Heart left ventricle (tissue), 16 donors: Measurements from ENCODE around the gene ARHGAP26. TPM values are rescaled to one million over a fixed set of nuclear protein-coding genes. Genes with fewer than 3 reads are reported as not detected.

Experiments used
- ATAC-seq, 4 donors: fragments of 200-7000 bp; cut with Tn5 transposase; one replicate each; pipeline ENCODE4 v1.9.1; 2020 to 2022; ENCODE audit warnings: moderate library complexity in 4 of 4, mild to moderate bottlenecking in 3 of 4, moderate number of reproducible peaks in 1 of 4
- DNase-seq, 5 donors: peaks; one replicate each; pipeline ENCODE4 v3.0.0-alpha.2; 2020
- H3K27ac ChIP-seq, 12 donors: fragments of 200-600 bp; sonication (generic) in 4 of 12; one replicate each; pipeline versions ENCODE4 v1.5.0 to v1.8.0; 2016 to 2022; ENCODE audit warnings: mild to moderate bottlenecking in 2 of 12
- H3K27me3 ChIP-seq, 9 donors: fragments of 200-600 bp; sonication (generic) in 2 of 9; one replicate each; pipeline versions ENCODE4 v1.5.1 to v1.8.0; 2016 to 2022; ENCODE audit warnings: mild to moderate bottlenecking in 3 of 9
- H3K36me3 ChIP-seq, 9 donors: fragments of 200-600 bp; sonication (generic) in 2 of 9; one replicate each; pipeline versions ENCODE4 v1.5.0 to v1.8.0; 2018 to 2022; ENCODE audit warnings: mild to moderate bottlenecking in 2 of 9
- H3K4me1 ChIP-seq, 12 donors: fragments of 200-600 bp; sonication (generic) in 4 of 12; one replicate each; pipeline versions ENCODE4 v1.5.0 to v1.8.0; 2016 to 2022; ENCODE audit warnings: mild to moderate bottlenecking in 3 of 12
- H3K4me3 ChIP-seq, 12 donors: fragments of 200-600 bp; sonication (generic) in 4 of 12; one replicate each; pipeline versions ENCODE4 v1.5.0 to v1.8.0; 2017 to 2022; ENCODE audit warnings: mild to moderate bottlenecking in 9 of 12, moderate library complexity in 4 of 12
- H3K9me3 ChIP-seq, 12 donors: fragments of 200-600 bp; sonication (generic) in 4 of 12; one replicate each; pipeline versions ENCODE4 v1.5.0 to v1.8.0; 2016 to 2022; ENCODE audit warnings: mild to moderate bottlenecking in 1 of 12
- POLR2A ChIP-seq, 2 donors: fragments of 450-650 bp; IDR thresholded peaks; one replicate each; pipeline ENCODE4 v1.6.1; 2017; ENCODE audit warnings: antibody characterized with exemption in 2 of 2, mild to moderate bottlenecking in 2 of 2, moderate library complexity in 2 of 2
- WGBS, 4 donors: extraction: QIAGEN DNeasy Blood & Tissue Kit in 2 of 4; methylation state at CpG; one replicate each; pipeline versions ENCODE4 v1.1.5 to v1.1.7; 2013 to 2018; 5-methylcytosine and 5-hydroxymethylcytosine counted together
- intact Hi-C, 10 donors: fragments of 100-400 bp; cut with DNase I; formaldehyde crosslinking; loops; one replicate each; pipeline versions ENCODE4 v1.11.1 to v1.14.2; 2022
- polyA plus RNA-seq, 2 donors: library from polyadenylated mRNA; stranded (reverse); fragments of 200-250 nt; gene quantifications; one replicate each; pipeline ENCODE4 v1.2.3, GENCODE V29; 2013
- total RNA-seq, 9 donors: library from RNA; depleted of rRNA in 2 of 9; stranded (reverse); fragments of >200 nt in 2 of 9; fragmentation: NEBNext Ultra II Directional in 3 of 9; extraction: Animal tissue kit (Norgen Biotek cat#: 25700) in 3 of 9; gene quantifications; one replicate each; pipeline versions ENCODE4 v1.1.0 to v1.2.4, GENCODE V29; 2016 to 2023
- TF ChIP-seq, protein P1 (sequence below), 12 donors: fragments of 200-600 bp; sonication (generic) in 4 of 12; IDR thresholded peaks; one replicate each; pipeline versions ENCODE4 v1.5.0 to v1.8.0; 2018 to 2022; ENCODE audit warnings: antibody characterized with exemption in 12 of 12, mild to moderate bottlenecking in 5 of 12
- donor health status: ischemic (EF 13 %, LVEDD 7.1; RV severe dilation, severe dysfunction).
- donor health status: healthy with polysubstance abuse.
- donor health status: DM: no; HTN: yes; CAD: no.
- donor health status: DM: no; HTN: no; CAD: no.
- donor health status: ischemic (EF 25% LVEDD 6.9; RV normal size, moderate dysfunction).
- donor health status: ischemic (EF 25% LVEDD 5.7; RV mildly dilated, moderate dysfunction).
- donor health status: healthy.
- donor health status: DM: yes; HTN: yes; CAD: no.
- donor health status: ischemic (EF 35%, LVEDD 5.7; RV mildly dilated, moderate dysfunction).
- donor health status: nonischemic (EF 11% LVEDD 7.7; RV severe dilation, severe dysfunction).
- donor health status: DM: yes; HTN: yes; CAD: no.
- donor health status: PGD.
- donor health status: ischemic (EF 29% LVEDD 5.4; RV normal size, mild dysfunction).
- donor health status: nonischemic (EF 23%, LVEDD 6.1; RV moderate dilation, normal function).

Gene ARHGAP26
- total and polyA plus RNA-seq, 11 donors, result 11.9 to 52.1 (median 33.7) TPM

DNA sequence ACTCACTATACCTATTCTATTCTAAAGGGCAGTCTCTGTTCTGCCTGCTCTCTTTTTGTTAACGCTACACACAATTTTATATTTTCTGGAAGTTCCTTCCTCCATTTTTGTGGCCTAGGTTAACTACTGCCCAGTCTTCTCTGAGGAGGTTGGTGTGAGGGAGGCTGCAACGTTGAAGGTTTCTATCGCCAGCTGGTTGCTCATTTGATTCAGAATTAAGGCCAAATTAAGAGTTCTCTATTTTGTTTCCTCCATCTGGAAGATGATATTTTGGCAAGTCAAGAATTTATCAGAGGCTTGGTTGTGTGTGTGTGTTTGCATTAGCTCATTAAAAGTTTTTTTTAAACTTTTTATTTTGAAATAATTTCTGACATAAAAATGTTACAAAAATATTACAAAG is 175.1 kb downstream of the ARHGAP26 start:
- no peak for TF ChIP-seq POLR2A (IDR thresholded peaks at IDR 0.05)
- TF ChIP-seq, protein P1, sequence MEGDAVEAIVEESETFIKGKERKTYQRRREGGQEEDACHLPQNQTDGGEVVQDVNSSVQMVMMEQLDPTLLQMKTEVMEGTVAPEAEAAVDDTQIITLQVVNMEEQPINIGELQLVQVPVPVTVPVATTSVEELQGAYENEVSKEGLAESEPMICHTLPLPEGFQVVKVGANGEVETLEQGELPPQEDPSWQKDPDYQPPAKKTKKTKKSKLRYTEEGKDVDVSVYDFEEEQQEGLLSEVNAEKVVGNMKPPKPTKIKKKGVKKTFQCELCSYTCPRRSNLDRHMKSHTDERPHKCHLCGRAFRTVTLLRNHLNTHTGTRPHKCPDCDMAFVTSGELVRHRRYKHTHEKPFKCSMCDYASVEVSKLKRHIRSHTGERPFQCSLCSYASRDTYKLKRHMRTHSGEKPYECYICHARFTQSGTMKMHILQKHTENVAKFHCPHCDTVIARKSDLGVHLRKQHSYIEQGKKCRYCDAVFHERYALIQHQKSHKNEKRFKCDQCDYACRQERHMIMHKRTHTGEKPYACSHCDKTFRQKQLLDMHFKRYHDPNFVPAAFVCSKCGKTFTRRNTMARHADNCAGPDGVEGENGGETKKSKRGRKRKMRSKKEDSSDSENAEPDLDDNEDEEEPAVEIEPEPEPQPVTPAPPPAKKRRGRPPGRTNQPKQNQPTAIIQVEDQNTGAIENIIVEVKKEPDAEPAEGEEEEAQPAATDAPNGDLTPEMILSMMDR (IDR thresholded peaks at IDR 0.05), result no peak
- intact Hi-C loops, result no loop called here
- no peak overlapping the region for H3K4me3 ChIP-seq
- no peaks in the 10 kb centered on the region for H3K27me3 ChIP-seq
- no peak for DNase-seq
- WGBS, 4 donors, result 62 to 82% (median 70%) methylated on average over 3 of the region's 3 CpGs
- no peak for ATAC-seq
- no peak overlapping the region for H3K27ac ChIP-seq
- no peaks in the 10 kb centered on the region for H3K36me3 ChIP-seq
- no peaks in the 10 kb centered on the region for H3K9me3 ChIP-seq
- peaks cover 0 to 54% (median 17%) of the 10 kb centered on the region in 12 donors for H3K4me1 ChIP-seq

DNA sequence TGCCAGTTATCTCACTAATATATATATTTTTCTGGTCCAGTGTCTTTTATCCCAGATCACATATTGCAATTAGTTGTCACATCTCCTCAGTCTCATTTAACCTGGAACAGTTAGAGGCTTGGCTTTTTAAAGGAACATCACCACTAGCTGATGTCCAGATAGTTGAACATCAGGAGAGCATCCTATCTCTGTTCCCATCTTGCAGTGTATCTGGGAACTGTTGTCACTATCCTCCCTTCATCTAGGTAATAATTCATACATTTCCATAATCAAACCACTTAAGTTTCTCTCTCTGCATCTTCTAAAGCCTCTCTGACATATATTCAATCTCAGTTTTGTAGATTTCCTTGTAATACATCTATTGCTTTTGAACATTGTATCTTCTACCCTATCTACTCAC is 175.7 kb downstream of the ARHGAP26 start:
- no peak overlapping the region for H3K27ac ChIP-seq
- intact Hi-C loops, result no loop called here
- no peak for TF ChIP-seq POLR2A (IDR thresholded peaks at IDR 0.05)
- TF ChIP-seq, protein P1 (IDR thresholded peaks at IDR 0.05), result no peak
- no peaks in the 10 kb centered on the region for H3K27me3 ChIP-seq
- ATAC-seq, result no peak
- no peak overlapping the region for H3K4me3 ChIP-seq
- no peaks in the 10 kb centered on the region for H3K36me3 ChIP-seq
- H3K9me3 ChIP-seq, result no peaks in the 10 kb centered on the region
- peaks cover 0 to 57% (median 17%) of the 10 kb centered on the region in 12 donors for H3K4me1 ChIP-seq
- no peak for DNase-seq

DNA sequence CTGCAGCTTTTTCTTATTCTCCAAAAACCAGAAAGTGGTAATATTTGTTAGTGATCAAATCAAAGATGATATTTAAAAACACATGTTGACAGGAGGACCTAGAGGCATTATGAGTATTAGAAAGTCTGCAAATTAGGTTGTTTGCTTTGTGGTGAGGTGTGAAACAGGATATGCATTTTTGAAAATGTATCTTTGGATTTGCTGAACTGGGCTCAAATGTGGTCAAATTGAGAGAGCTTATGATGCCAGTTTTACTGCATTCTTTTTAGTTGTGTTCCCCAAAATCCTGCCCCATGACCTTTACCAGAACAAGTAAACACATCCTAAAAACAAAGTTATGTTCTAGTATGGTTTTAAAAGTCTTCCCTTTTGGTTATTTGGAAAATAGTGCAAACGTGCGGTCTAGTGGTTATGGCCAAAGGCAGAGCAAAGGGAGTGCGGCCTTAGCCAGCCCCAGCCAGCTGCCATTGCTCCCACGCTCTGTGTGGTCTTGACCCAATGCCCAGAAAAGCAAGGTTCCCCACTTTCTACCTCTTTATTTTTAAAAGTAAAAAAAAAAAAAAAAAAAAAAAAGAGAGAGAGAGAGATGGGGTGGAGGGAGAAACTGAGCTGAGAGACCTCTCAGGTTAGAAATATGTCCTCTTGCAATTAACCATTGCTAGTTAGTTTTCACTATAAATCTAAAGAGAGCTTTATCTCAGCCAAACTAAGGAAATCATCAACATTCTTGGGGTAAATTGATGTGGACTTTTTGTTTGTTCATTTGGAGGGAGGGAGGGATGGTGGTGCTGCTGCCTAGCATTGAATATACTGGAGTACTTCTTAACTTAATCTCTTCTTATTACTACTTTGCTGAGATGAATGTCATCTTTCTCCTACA is 176.6 kb downstream of the ARHGAP26 start:
- TF ChIP-seq, protein P1 (IDR thresholded peaks at IDR 0.05), result no peak
- no peak for TF ChIP-seq POLR2A (IDR thresholded peaks at IDR 0.05)
- Histone ChIP-seq H3K27me3 (no peaks in the 10 kb centered on the region), H3K27ac (peak overlapping the region in 1 of 12 donors; percentile 36), H3K36me3 (no peaks in the 10 kb centered on the region), H3K4me3 (no peak overlapping the region), H3K4me1 (peaks cover 0 to 57% (median 17%) of the 10 kb centered on the region in 12 donors), H3K9me3 (no peaks in the 10 kb centered on the region)
- 85 to 93% (median 87%) methylated on average over 4 of the region's 4 CpGs for WGBS, 4 donors
- intact Hi-C loops, result no loop called here
- ATAC-seq, result peak in 3 of 4 donors; percentile 39 to 69 (median 44)
- no peak for DNase-seq

DNA sequence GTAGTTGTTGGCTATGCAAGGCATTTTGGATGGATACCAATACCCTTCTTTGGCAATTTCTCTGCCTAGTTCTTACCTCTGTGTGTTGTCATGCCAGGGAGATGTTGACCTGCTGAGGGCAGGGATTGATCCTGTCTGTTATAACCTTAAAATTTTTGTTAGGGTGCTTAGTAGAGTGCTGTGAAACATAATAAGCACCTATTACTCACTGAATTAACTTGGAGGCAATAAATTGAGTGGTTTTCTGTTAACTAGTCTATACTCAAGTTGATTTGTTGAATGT is 177.2 kb downstream of the ARHGAP26 start:
- TF ChIP-seq, protein P1 (IDR thresholded peaks at IDR 0.05), result no peak
- TF ChIP-seq POLR2A (IDR thresholded peaks at IDR 0.05), result no peak
- ATAC-seq (peak in 1 of 4 donors; percentile 6), DNase-seq (no peak)
- Histone ChIP-seq H3K9me3 (no peaks in the 10 kb centered on the region), H3K4me3 (no peak overlapping the region), H3K36me3 (no peaks in the 10 kb centered on the region), H3K27ac (peak overlapping the region in 1 of 12 donors; percentile 36), H3K27me3 (no peaks in the 10 kb centered on the region), H3K4me1 (peaks cover 0 to 57% (median 17%) of the 10 kb centered on the region in 12 donors)
- intact Hi-C loops, result no loop called here
